NOMO-1 (cell line): ENCODE measurements around the gene ENOX2.
"Not testable (repeated sequence)": the region's sequence is repeated elsewhere in the genome, so short reads cannot be mapped to it uniquely, and the experiment has no call there.

ENCODE experiments used
- DNase-seq, 2 experiments: peaks; one replicate each; lab custom pipeline; 2025; ENCODE audit not compliant: unreplicated experiment in 2 of 2; lab: John Stamatoyannopoulos, UW

The ENOX2 gene

DNA sequence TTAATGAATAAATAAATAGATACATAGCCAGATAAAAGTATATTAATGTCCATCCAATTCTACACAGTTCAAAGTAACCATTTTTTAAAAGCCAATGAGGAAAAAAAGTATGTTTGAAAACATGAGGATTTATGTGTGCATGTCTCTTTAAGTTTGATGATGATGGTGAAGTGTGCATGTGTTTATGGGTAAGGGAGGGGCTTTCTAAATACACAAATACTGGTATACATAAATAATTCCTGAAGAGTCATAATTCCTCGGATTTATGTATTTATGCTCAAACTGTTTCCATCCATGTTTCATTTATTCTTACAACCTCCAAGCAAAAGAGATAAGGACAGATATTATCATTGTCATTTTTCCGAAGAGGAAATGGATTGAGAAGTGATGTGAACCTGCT, 75.4 kb downstream of the ENOX2 start:
- no peak for DNase-seq

DNA sequence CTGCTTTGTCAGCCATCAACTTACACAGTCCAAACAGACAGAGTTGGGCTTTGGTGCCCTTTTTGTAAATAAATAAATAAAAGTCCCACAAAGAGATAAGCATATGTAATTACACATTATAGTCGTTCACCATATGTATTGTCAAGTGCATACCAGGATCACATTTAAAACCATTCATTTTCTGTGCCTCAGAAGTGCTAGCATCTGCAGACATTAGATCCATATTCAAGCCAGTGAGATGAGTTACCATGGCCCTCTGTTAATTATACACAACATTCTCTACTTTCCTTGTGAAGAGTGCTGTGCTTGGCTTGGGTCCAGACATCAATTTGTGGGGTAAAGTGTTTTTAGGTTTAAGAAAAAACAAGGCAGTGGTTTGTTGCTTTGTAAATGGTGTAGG, 76.8 kb downstream of the ENOX2 start:
- no peak for DNase-seq

DNA sequence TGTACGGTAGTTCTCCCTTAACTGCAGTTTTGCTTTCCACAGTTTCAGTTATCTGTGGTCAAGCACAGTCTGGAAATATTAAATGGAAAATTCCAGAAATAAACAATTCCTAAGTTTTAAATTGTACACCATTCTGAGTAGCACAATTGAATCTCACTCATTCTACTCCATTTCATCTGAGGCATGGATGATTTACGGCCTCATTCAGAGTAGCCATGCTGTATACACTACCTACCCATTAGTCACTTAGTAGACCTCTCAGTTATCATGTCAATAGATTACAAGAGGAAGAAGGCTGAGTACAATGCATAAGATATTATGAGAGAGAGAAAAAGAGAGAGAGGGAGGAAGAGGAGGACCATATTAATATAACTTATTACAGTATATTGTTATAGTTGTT, 77.5 kb downstream of the ENOX2 start:
- no peak for DNase-seq

DNA sequence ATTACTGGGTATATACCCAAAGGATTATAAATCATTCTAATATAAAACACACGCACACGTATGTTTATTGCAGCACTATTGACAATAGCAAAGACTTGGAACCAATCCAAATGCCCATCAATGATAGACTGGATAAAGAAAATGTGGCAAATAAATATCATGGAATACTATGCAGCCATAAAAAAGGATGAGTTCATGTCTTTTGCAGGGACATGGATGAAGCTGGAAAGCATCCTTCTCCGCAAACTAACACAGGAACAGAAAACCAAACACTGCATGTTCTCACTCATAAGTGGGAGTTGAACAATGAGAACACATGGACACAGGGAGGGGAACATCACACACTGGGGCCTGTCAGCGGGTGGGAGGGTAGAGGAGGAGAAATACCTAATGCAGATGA, 83.6 kb downstream of the ENOX2 start:
- DNase-seq, result not testable (repeated sequence)

DNA sequence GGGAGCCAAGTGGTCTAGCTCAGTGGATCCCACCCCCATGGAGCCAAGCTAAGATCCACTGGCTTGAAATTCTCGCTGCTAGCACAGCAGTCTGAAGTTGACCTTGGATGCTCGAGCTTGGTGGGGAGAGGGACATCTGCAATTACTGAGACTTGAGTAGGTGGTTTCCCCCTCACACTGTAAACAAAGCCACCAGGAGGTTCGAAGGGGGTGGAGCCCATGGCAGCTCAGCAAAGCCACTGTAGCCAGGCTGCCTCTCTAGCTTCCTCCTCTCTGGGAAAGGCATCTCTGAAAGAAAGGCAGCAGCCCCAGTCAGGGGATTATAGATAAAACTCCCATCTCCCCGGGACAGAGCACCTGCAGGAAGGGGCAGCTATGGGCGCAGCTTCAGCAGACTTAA, 89.1 kb downstream of the ENOX2 start:
- not testable (repeated sequence) for DNase-seq

DNA sequence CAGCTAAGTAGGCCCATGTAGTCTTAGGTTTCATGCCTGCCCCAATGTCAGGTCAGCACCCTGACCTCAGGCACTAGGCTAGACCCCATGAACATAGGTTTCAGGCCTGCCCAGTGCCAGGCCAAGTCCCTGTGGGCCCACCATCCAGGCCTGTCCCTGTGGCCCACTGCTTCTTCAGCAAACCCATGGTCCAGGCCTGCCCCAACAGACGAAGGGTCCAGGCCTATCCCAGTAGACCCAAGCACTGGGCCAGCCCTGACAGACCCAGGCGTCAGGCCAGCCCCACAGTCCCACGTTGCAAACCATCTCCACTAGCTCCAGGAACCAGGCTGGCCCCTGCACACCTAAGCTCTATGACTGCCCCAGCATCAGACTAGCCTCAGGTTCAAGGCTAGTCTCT, 92.4 kb downstream of the ENOX2 start:
- DNase-seq, result no peak

DNA sequence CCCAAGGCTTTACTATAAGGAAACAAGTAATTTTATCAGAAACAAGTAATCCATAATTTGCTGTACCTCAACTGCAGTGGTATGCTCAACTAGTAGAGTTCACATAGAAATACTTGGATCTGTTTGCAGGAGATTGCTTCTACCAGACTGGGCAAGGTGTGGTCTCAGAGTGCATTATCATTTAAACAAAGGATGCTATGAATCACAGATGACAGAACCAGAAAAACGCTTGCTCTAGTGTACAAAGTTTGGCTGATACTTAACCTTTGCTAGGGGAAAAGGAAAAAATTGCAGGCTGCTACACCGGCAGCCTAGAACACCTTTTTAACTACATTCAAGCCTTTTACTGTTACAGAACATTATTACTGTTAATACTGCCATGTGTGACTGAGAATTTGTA, 97.1 kb downstream of the ENOX2 start:
- DNase-seq, result no peak

DNA sequence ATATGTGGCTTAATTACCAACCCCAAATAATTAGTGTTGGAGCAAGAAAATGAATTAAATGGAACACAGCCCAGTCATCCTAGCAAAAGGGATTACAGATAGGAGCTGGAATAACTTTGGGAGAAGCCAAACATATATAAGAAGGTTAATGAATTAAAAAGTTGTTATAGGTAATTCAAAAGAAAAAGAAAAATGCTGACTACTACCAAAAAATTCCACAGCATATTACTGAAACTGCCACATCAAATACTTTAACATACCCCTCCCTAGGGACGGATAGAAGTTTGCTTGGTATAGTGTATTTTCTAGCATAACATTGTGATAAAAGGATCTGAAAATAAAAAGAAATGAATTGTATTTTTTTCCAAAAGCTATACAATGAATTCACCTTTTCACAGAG, 99.5 kb downstream of the ENOX2 start:
- DNase-seq, result no peak

DNA sequence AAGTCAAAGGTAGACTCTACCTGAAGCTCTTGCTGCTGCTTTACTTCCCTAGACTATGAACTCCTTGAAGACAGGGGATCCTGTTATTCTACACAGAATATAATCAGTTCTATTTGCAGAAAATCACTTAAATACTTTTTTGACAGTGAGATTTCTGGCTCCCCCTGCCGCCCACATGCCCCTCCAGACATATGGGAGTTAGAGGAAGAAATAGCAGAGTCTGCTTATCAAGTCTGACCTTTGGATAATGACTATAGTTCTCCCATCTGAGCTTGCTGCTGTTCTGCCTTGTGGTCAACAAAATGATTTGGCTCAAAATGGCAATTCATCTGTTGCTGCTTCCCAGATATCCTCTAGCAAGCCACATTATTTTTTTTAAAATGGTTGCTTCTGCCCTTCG, 101.1 kb downstream of the ENOX2 start:
- no peak for DNase-seq

DNA sequence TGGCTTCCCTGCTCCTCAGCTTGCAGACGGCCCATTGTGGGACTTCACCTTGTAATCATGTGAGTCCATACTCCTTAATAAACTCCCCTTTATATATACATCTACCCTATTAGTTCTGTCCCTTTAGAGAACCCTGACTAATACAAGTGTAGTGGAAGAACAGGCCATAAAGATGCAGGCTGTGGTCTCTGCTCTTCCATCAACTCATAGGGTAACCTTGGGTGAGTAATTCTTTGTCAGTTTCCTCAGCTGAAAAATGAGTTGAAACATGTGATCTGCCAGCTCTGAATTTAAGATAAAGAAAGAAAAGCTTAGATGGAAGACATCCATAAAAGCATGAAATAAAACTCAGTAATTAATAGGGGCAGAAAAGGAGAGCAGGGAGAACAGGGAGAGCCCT, 103.6 kb downstream of the ENOX2 start:
- DNase-seq, result no peak

DNA sequence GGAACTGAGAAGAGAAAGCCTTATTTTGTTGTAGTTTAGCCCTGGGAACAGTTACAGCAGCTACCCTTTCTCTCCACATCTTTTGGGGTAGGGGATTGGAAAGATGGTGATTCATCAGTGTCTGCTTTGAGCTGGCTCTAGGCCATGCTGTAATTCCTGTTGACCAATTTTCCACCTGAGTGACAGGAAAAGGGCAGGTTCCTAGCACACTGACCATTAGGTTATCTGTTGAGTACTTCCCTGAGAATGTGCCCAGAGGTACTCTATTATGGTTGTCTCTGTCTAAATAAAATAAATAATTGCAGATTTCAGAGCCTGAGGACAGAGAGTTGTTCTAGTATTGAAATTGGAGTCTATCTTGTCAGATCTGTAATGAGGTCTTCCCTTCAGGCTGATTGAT, 109.0 kb downstream of the ENOX2 start:
- no peak for DNase-seq

DNA sequence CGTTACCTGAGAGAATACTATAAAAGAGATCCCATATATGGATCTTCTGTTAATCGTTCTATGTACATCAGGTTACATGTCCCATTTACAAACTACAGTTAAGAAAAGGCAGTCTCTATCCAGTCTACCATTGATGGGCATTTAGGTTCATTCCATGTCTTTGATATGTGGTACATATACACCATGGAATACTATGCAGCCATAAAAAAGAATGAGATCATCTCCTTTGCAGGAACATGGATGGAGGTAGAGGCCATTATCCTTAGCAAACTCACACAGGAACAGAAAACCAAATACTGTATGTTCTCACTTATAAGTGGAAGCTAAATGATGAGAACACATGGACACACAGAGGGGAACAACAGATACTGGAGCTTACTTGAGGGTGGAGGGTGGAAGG, 111.1 kb downstream of the ENOX2 start:
- DNase-seq, result not testable (repeated sequence)

DNA sequence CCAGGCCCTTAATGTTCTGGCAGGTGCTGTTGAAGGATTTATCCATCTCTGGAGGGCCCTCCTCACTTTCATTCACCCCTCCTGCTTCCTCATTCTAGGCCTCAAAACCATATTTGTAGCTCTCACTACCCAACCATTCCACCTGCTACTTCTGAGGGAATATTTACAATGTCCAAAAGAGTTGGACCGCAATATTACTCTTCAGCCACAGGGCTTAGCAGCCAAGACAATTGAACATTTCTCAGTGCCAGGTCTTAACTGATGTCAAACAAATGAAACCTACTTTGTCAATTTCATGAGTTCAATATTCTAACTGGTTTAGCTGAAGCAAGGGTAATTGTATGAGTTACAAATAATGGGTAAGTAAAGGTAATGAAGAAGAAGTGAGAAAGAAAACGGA, 113.2 kb downstream of the ENOX2 start:
- no peak for DNase-seq

DNA sequence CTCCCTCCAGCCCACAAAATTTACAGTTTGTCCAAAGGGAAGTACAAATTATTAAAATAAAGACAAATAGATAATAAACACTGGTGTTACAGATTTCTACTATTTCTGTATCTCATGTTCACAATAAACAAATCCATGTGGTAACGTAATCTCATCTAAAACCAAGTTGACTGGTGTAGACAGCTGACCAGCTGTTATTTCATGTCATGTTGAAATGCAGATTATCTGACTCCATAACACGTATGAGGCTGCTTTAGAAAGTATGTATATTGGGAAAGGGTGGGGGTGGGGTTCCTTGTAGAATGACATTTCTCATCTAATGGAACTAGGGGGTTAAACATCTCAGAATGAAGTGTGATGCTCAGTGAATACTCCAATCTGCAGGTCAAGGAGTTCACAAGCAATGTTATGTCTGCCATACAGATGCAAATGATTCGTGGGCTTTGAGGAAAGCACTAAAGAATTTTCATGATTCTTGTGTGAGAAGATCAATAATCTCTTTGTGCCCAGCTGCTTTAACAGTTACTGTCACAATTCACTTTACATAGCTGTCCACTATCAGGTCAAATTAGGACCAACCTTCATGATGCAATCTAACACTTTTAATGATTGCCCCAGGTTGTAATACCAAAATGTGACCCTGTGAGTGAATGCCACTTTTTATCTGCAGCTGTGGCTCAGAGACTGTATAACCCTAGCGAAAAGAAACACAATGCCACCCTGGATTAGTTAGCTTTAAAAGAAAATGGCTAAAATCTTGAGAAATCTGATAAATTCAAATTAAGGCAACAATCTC, 114.0 kb downstream of the ENOX2 start:
- no peak for DNase-seq

DNA sequence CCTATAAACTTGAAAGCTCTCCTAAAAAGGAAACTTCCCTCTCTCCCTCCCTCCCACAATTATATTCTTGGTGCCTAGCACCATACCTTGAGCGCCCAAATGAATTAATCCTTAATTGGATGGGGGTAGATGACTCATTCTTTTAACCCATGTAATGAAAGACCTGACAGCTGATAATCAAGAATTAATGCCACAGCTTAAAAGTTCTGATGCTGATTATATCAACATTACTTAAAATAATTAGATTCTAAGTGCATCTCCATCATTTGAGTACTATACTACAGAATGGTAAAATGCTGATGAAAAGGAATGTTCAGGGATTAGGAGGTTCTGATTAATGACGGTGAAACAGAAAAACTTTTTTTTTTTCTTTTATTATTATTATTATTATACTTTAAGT, 117.0 kb downstream of the ENOX2 start:
- no peak for DNase-seq

DNA sequence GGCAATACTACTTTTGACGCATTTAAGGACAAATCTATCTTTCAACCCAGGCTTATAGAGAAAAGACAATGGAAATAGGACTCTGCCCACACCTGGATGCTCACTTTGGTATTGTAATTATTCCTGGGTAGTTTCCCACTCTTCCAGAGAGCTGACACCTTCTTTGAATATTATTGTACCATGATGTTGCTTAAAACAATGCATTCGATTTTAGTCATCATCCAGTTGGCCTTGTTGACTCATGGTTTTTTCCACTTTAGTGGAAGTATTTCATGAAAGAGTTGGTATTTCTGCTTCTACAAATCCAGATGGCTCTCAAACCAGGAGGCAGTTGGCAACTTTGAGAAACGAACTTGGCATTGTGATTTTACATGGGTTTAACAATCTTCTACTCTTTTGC, 124.2 kb downstream of the ENOX2 start:
- DNase-seq, result no peak

DNA sequence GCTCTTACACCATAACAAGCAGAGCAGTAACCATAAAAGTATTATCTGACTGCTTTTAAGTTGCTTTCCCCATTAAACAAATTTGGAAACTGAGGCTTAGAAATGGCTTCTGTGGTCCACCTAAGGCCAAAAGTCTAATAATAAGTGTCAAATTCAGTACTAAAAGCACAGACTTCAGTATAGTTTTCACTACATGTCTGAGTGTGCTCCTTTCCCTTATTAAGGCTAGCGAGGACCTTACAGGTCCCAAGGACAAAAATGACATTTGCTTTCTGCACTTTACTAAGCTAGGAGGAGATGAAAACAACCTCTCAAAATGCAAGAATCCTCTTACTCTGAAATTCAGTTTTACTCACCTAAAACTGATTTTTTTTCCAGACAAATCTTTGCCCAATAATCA, 127.2 kb downstream of the ENOX2 start:
- DNase-seq, result no peak

DNA sequence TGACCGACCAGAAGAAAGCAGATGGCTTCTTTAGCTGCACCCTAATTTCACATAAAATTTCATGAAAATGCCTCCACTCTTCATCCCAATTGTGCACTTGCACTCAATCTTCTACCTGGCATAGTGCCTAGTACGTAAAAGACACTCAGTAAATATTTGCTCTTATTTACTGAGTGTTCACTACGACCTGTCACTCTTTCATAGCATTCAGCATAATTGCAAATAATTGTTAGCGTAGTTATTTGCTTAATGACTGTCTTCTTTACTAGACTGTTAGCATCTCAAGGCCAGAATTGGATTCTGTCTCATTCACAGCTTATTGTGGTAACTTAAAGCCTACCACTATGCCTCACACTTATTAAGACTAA, 130.2 kb downstream of the ENOX2 start:
- no peak for DNase-seq

DNA sequence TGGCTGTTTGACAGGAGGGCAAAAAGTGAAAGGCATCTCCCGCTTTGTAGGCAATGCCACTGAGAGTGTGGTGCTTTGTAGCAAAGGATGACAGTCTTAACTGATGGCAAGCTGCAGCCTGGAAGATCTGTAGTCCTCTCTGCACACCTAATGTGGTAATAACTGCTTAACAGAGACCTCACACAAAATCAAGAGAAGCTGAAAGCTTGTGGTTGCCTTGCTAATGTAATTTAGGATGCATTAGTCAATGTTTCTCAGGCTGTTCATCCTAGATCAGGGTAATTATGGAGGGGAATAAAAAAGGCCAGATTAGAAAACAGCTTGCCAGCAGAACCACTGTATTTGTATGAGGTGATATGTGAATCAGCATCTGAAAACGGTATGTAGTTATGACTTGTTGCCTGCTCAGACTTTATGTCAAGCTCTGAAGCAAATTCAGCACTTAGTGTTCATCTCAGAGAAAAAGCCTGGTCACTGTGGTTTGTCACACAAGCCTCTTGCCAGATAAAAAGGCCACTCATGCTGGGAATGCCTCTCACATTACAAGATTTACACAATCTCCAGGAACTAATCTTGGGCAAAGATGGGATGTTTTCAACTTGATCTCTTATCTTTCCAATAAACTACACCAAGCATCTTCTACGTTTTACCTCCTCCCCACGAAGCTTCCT, 130.8 kb downstream of the ENOX2 start:
- no peak for DNase-seq

DNA sequence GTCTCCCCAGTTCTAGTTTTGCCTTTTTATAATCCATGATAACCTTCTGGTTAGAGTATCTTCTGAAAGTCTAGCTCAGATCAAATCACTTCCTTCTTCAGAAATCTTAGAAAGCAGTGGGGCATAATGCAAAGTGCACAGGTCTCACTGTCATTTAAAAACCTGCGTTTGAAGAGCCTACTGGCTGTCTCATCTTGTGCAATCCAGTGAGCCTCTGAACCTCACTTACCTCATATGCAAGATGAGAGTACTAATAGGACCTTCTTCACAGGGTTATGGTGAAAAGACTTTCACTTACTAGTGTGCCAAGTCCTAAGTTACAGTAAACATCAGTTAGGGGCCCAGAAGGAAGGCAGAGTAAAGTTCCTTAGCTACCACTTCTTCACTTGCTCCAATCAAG, 131.4 kb downstream of the ENOX2 start:
- no peak for DNase-seq

DNA sequence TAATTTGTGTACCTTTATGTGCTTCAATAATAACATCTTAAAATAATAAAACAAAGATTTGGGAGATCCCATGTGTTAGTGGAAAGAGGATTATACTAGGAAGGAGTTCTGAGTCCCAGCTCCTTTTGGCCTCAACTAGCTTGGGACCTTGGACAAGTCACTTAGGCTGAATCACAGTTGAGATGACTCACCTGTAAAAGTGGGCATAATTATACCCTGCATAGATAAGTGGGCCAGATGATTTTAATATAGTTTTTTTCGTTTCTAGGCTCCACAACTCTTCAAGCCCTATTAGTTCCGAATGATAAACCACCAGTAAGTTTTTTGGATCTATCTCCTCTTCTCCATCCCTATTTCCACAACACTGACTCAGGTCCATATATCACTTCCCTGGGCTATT, 131.8 kb downstream of the ENOX2 start:
- no peak for DNase-seq

DNA sequence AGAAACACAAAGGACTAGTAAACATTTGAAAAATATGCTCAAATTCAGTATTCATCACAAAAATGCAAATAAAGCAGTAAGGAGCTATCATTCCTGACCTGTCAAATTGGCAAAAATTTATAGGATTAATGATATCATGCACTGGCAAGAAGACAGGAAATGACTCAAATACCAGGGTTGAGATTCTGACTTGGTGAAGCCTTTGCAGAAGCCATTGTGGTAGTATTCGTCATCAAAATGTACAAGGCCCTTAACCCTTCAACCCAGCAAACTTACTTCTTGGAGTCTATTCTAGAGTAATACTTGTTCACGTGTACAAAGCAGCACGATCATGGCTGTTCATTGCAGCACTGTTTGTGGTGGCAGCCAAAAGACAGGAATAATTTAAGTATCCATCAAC, 132.4 kb downstream of the ENOX2 start:
- no peak for DNase-seq

DNA sequence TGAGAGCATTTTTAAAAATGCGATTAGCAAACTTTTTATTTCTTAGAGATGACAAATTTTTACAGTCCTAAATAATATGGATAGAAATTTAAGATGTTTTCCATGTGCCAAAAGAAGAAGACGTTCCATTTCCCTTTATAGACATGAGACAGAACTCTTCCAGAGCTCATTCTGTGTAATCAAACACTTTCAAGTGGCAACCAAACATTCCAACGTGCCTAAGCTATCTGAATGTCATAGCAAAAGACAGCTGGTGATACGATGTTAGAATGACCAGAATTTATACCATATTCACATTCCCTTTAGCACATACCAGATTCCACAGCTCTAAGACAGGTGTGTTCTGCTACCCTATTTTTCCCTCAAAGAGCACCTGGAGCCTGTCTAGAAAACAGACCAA, 133.2 kb downstream of the ENOX2 start:
- DNase-seq, result no peak
